GM18498 (cell line): ENCODE measurements around the gene RNF208.
"Not testable (repeated sequence)": the region's sequence is repeated elsewhere in the genome, so short reads cannot be mapped to it uniquely, and the experiment has no call there.

Source experiments
- ATAC-seq: cut with Tn5 transposase; IDR thresholded peaks from one replicate; pipeline ENCODE4 v1.9.1; 2021; ENCODE audit warnings: mild to moderate bottlenecking, moderate library complexity; ENCODE audit not compliant: unreplicated experiment

RNF208 gene

GRCh38 chr9:137253717-137254623, 31.9 kb upstream of the RNF208 start:
- no peak for ATAC-seq

- no peak for ATAC-seq
These were observed 30.8 kb upstream of the RNF208 start for GRCh38 chr9:137252555-137253506.

GRCh38 chr9:137251490-137252268, 29.6 kb upstream of the RNF208 start:
- no peak for ATAC-seq

- ATAC-seq: no peak
These were observed 29.1 kb upstream of the RNF208 start, which contains the start of gene STPG3 for GRCh38 chr9:137251194-137251461. Gene STPG3, plus strand, starts transcription at chr9:137251286. Its CDS starts 1 bp downstream, at chr9:137251287.

GRCh38 chr9:137250329-137251193, 28.5 kb upstream of the RNF208 start:
- ATAC-seq: no peak

GRCh38 chr9:137247916-137248175, 25.8 kb upstream of the RNF208 start:
- ATAC-seq: no peak

GRCh38 chr9:137247135-137247915, 25.3 kb upstream of the RNF208 start:
- ATAC-seq: no peak

- no peak for ATAC-seq
These were observed 23.7 kb upstream of the RNF208 start for GRCh38 chr9:137245450-137246421.

- no peak for ATAC-seq
These were observed 22.7 kb upstream of the RNF208 start for GRCh38 chr9:137244486-137245449.

- ATAC-seq: no peak
These were observed 21.8 kb upstream of the RNF208 start for GRCh38 chr9:137243626-137244485.

- ATAC-seq: not testable (repeated sequence)
These were observed 21.2 kb upstream of the RNF208 start for GRCh38 chr9:137243266-137243625.

GRCh38 chr9:137242269-137243203, 20.5 kb upstream of the RNF208 start:
- no peak for ATAC-seq

GRCh38 chr9:137241490-137242268, 19.6 kb upstream of the RNF208 start:
- ATAC-seq: peak; percentile 11

- peak; percentile 71 for ATAC-seq
These were observed 18.9 kb upstream of the RNF208 start, which contains the start of gene TUBB4B for GRCh38 chr9:137240841-137241489. Gene TUBB4B, plus strand, starts transcription at chr9:137241287. Its CDS starts 74 bp downstream, at chr9:137241361.
